Activated naive CD8-positive, alpha-beta T cell treated with anti-CD3 and anti-CD28 coated beads for 36 hours (primary cell): ENCODE measurements around the gene UQCRC2. TPM values are rescaled to one million over a fixed set of nuclear protein-coding genes. Genes with fewer than 3 reads are reported as not detected.
A peak's percentile ranks its signal among the peaks of the same experiment; 100 is the strongest.
"Not testable (repeated sequence)": the region's sequence is repeated elsewhere in the genome, so short reads cannot be mapped to it uniquely, and the experiment has no call there.

Experiments
- DNase-seq: peaks from one replicate; pipeline ENCODE4 v3.0.0; 2021
- H3K27ac Mint-ChIP-seq: one replicate; pipeline ENCODE4 v1.8.0; 2022; ENCODE audit warnings: mild to moderate bottlenecking, moderate library complexity, mixed read lengths
- H3K27me3 Mint-ChIP-seq: one replicate; pipeline ENCODE4 v1.8.0; 2022; ENCODE audit warnings: mild to moderate bottlenecking, mixed read lengths
- H3K36me3 Mint-ChIP-seq: one replicate; pipeline ENCODE4 v1.8.0; 2021; ENCODE audit warnings: mild to moderate bottlenecking, mixed read lengths
- H3K4me1 Mint-ChIP-seq: one replicate; pipeline ENCODE4 v1.8.0; 2021; ENCODE audit warnings: mixed read lengths
- H3K4me3 Mint-ChIP-seq: one replicate; pipeline ENCODE4 v1.8.0; 2022; ENCODE audit warnings: mild to moderate bottlenecking, moderate library complexity, mixed read lengths
- H3K9me3 Mint-ChIP-seq: one replicate; pipeline ENCODE4 v1.8.0; 2022; ENCODE audit warnings: mixed read lengths
- total RNA-seq, 2 experiments: library from RNA; stranded (reverse); gene quantifications; one replicate each; pipeline ENCODE4 v1.2.3, GENCODE V29; 2021

The UQCRC2 gene
- 100 to 1,000 TPM; 291 to 306 TPM for total RNA-seq

DNA sequence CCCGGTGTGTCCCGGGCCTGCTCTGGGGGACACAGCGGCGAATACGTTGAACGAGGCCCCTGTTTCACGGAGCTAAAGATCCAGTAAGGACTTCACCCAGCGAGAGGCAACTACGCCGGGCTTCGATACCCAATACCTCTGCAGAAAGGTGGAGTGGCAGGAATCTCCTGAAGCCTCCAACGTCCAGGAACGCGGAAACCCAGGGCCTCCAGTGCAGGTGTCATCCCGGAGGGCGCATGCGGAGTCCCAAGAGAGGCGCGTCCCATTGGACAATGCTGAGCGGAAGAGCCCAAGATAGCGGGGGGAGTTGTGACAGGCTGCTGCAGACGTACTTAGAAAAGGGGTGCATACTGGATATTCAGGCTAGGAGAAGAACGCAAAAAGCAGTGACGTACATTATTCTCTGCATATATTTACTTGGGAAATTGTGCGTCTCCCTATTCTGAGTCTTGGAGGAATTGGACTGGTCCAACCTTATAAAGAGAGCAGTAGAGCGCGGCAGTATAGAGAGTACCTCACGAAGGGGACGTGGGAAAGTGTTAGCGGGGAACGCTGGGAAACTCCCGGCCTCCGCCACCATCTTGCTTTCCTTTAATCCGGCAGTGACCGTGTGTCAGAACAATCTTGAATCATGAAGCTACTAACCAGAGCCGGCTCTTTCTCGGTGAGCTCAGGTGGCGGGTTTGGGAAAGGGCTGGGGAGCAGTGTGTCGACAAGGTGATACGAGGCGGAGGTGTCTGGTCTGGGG, at the start of gene UQCRC2:
Gene UQCRC2 (plus strand): TSS at position 569 of the 748 bp plus-strand sequence. CDS start 63 bp downstream, at position 632.
- peak; percentile 88 for DNase-seq
- Mint-ChIP-seq H3K27me3 (no peaks in the 10 kb centered on the region), H3K4me1 (peaks cover 52% of the 10 kb centered on the region), H3K9me3 (no peaks in the 10 kb centered on the region), H3K36me3 (peaks cover 19% of the 10 kb centered on the region), H3K27ac (peak within 1 kb of the TSS; percentile 98), H3K4me3 (peak within 1 kb of the TSS; percentile 98)

DNA sequence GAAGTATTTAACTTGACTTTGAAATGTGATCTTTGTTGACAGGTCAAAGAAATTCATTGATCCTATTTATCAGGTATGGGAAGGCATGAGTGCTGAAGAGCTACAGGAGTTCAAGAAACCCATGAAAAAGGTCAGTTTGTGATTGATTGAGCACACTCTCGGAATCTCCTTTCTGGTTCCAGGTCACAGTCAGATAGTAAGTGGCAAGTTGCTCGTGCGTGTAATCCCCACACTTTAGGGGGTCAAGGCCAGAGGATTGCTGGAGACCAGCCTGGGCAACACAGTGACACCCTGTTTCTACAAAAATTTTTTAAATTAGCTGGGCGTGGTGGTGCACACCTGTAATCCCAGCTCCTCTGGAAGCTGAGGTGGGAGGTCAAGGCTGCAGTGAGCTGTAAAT, 20.5 kb upstream of the UQCRC2 start:
- DNase-seq, H3K4me3 Mint-ChIP-seq, H3K9me3 Mint-ChIP-seq, H3K27ac Mint-ChIP-seq, H3K27me3 Mint-ChIP-seq, H3K36me3 Mint-ChIP-seq, H3K4me1 Mint-ChIP-seq: not testable (repeated sequence)

DNA sequence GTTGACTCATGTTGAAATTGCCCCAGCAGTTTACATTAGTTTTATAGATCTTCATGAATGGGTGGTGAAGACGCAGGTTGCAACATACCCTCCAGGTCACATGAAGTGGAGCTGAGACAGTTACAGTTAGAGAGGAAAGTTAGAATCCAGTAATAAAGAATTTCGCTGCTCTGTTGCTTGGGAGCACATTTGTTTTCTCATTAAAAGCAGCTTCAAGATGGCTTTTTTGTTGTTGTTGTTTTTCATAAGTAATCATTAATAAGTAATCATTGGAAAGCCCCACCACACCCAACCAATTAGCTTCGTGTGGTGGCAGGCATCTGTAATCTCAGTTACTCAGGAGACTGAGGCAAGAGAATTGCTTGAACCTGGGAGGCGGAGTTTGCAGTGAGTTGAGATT, 19.8 kb upstream of the UQCRC2 start:
- H3K27ac Mint-ChIP-seq, H3K9me3 Mint-ChIP-seq, DNase-seq, H3K36me3 Mint-ChIP-seq, H3K4me3 Mint-ChIP-seq, H3K4me1 Mint-ChIP-seq, H3K27me3 Mint-ChIP-seq: not testable (repeated sequence)

DNA sequence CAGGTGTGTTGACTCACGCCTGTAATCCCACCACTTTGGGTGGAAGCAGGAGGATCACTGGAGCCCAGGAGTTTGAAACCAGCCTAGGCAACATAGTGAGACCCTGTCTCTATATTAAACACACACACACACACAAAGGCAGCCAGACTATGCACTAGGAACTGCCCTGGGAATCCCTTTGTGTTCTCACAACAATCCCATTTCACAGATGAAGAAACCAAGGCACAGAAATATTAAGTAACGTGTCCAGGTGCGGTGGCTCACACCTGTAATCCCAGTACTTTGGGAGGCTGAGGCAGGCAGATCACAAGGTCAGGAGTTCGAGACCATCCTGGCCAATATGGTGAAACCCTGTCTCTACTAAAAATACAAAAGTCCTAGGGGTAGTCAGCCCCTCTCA, 19.4 kb upstream of the UQCRC2 start:
- not testable (repeated sequence) for H3K36me3 Mint-ChIP-seq, H3K27me3 Mint-ChIP-seq, H3K27ac Mint-ChIP-seq, DNase-seq, H3K4me3 Mint-ChIP-seq, H3K4me1 Mint-ChIP-seq, H3K9me3 Mint-ChIP-seq

DNA sequence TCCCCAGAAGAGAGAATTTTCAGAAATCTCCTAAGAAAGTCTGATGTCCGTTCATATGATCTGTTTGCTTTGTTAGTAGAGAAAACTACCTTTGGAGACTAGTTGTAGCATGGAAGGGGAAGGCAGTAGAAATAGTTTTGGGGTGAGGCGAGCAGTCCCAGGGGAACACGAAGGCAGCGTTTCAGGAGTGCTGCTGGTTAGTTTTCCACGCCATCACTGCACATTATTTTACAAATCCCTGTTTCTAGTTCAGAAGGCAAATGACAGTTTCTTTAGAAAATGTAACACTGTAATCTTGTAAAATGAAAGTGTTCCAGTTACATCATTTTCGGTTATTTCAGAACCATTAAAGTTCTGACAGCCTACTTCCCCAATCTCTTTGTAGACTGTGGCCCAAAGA, 16.9 kb upstream of the UQCRC2 start:
- H3K4me1 Mint-ChIP-seq, DNase-seq, H3K9me3 Mint-ChIP-seq, H3K27me3 Mint-ChIP-seq, H3K4me3 Mint-ChIP-seq, H3K27ac Mint-ChIP-seq, H3K36me3 Mint-ChIP-seq: not testable (repeated sequence)

DNA sequence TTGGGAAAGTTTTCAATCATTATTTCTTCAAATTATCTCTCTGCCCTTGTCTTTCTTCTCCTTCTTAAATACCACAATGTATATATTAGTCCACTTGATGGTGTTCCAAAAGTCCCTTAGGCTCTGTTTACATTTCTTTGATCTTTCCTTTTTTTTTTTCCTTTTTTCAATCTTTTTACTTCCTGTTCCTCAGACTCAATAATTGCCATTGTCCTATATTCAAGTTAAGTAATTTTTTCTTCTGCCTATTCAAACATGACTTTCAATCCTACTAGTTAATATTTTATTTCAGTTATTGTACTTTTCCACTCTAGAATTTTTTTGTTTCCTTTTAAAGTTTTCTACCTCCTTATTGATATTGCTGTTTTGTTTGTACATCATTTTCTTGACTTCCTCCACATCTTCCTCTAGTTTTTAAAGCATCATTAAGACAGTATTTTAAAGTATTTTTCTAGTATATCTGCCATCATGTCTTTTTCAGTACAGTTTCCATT, 15.8 kb upstream of the UQCRC2 start:
- no peaks in the 10 kb centered on the region for H3K27me3 Mint-ChIP-seq
- no peaks in the 10 kb centered on the region for H3K9me3 Mint-ChIP-seq
- H3K4me3 Mint-ChIP-seq = no peak overlapping the region
- DNase-seq = no peak
- no peaks in the 10 kb centered on the region for H3K36me3 Mint-ChIP-seq
- H3K4me1 Mint-ChIP-seq = peaks cover 7% of the 10 kb centered on the region
- H3K27ac Mint-ChIP-seq = no peak overlapping the region

DNA sequence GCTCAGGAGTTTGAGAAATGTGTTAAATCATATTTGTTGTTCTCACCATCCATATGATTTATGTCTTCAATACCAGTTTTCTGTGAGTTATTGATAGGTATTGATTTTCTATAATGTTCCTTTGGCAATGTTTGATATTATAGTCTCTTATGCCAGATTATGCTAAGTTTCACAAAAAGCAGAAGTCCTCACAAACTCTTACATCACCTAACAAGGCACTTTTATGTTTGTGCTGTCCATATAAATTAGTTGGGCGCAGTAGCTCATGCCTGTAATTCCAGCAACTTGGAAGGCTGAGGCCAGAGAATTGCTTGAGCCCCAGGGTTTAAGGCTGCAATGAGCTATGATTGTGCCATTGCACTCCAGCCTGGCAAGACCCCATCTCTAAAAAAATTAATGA, 12.6 kb upstream of the UQCRC2 start:
- no peaks in the 10 kb centered on the region for H3K4me1 Mint-ChIP-seq
- DNase-seq = no peak
- H3K36me3 Mint-ChIP-seq = no peaks in the 10 kb centered on the region
- H3K4me3 Mint-ChIP-seq = no peak overlapping the region
- no peaks in the 10 kb centered on the region for H3K9me3 Mint-ChIP-seq
- H3K27ac Mint-ChIP-seq = no peak overlapping the region
- no peaks in the 10 kb centered on the region for H3K27me3 Mint-ChIP-seq

DNA sequence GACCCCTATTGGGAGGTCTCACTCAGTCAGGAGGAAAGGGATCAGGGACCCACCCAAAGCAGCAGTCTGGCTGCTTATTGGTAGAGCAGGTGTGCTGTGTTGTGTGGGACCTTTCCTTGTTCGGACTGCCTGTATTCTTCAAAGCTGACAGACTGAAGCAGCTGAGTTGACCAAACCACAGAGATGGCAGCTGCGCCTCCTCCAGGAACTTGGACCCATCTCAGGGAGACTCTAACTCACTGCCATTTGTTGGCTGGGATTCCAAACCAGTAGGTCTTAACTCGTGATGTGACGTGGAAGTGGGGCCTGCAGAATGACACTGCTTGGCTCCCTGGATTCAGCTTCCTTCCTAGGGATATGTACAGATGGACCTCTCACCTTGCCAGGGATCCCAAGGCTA, 9.6 kb upstream of the UQCRC2 start:
- Mint-ChIP-seq H3K4me1 (peaks cover 11% of the 10 kb centered on the region), H3K27me3 (no peaks in the 10 kb centered on the region), H3K36me3 (peaks cover 3% of the 10 kb centered on the region), H3K27ac (no peak overlapping the region), H3K9me3 (no peaks in the 10 kb centered on the region), H3K4me3 (no peak overlapping the region)
- DNase-seq = no peak

DNA sequence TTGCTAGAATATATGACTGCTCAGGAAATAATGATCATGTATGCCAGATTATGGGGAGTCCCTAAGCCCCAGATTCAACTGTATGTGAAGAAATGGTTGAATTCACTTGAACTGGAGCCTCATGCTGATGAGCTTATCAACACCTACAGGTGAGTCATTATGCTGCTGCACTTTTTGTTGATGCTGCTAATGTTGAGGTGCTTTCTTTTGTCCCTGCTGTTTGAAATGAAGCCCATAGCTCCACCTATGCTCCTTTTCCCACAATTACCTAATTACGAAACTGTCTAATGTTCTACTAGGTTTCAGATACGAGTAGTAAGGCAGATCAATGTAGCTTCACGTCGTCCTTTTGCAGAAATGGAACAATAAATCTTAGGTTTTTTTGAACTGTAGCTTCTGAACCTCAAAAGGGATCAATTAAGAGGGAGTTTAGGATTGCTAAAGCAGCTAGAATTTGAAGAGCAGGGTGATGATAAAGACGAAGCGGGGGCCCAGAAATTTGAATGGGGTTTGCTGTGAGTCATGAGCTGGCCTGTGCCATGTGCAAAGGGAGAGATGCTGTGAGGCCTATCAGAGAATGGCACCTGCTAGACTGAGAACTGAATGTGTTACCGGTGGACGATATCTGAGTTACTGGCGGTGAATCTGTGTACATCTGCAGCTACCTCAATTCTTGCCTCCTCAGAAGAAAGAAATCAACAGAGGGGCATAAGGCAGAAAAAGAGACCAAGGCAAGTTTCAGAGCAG, 6.1 kb upstream of the UQCRC2 start:
- H3K9me3 Mint-ChIP-seq = no peaks in the 10 kb centered on the region
- peaks cover 33% of the 10 kb centered on the region for H3K4me1 Mint-ChIP-seq
- no peak for DNase-seq
- peak overlapping the region; percentile 64 for H3K27ac Mint-ChIP-seq
- peaks cover 8% of the 10 kb centered on the region for H3K36me3 Mint-ChIP-seq
- H3K4me3 Mint-ChIP-seq = no peak overlapping the region
- H3K27me3 Mint-ChIP-seq = no peaks in the 10 kb centered on the region

DNA sequence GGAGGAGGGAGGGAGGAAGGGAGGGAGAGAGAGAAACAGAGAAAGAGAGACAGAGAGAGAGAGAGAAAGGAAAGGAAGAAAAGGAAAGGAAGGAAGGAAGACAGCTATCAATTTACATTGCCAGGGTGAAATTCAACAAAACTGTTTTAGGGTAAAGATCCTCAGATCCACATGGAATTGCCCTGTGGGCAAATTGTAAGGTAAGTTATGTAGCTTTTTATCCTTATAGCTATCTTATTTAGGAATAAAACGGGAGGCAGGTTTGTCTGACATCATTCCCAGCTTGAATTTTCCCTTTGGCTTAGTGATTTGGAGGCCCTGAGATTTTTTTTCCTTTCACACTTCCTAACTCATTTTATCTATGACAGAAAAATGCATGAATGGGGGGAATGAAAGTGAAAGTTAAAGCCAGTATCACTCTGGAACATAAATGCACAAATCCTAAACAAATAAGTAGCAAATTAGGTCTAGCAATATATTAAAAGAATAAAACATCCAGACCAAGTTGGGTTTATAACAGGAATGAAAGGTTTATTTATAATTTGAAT, 3.4 kb upstream of the UQCRC2 start:
- H3K27me3 Mint-ChIP-seq = no peaks in the 10 kb centered on the region
- peaks cover 38% of the 10 kb centered on the region for H3K4me1 Mint-ChIP-seq
- DNase-seq = no peak
- H3K36me3 Mint-ChIP-seq = peaks cover 8% of the 10 kb centered on the region
- H3K9me3 Mint-ChIP-seq = no peaks in the 10 kb centered on the region
- H3K27ac Mint-ChIP-seq = no peak overlapping the region
- no peak overlapping the region for H3K4me3 Mint-ChIP-seq

DNA sequence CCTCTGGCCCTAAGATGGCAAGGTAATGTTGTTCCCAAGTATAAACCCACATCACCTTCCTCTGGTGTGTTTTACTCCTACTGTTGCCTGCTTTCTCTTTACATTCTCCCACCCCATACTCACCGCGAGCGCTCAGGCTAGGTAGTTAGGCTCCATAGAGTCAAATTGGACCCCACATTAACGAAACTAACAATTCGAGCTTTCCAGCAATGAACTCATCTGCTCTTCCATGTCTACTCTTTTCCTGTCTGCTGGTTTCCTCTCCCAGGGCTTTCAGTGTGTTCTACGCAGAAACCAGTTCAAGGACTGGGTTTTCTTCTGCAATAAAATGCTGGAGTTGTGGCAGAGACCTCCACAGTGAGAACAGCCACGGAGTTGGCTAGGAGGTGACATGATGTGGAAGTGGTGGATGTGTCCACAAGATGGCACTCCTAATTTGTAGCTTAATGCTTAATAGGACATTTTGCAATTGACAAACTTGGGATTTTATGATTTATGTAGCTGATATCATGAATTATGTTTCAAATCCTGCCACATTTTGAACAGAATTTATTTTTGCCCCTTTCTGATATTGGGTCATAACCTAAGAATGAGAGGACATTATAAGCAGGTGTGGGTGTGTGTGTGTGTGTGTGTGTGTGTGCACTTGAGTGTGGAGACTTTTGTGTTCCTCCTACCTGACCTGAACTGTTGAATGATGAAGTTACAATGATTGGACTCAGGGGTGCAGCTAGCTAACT, 2.2 kb upstream of the UQCRC2 start:
- Mint-ChIP-seq H3K36me3 (peaks cover 14% of the 10 kb centered on the region), H3K4me1 (peaks cover 48% of the 10 kb centered on the region), H3K27ac (peak overlapping the region; percentile 84), H3K27me3 (no peaks in the 10 kb centered on the region), H3K9me3 (no peaks in the 10 kb centered on the region), H3K4me3 (peak overlapping the region; percentile 49)
- no peak for DNase-seq

DNA sequence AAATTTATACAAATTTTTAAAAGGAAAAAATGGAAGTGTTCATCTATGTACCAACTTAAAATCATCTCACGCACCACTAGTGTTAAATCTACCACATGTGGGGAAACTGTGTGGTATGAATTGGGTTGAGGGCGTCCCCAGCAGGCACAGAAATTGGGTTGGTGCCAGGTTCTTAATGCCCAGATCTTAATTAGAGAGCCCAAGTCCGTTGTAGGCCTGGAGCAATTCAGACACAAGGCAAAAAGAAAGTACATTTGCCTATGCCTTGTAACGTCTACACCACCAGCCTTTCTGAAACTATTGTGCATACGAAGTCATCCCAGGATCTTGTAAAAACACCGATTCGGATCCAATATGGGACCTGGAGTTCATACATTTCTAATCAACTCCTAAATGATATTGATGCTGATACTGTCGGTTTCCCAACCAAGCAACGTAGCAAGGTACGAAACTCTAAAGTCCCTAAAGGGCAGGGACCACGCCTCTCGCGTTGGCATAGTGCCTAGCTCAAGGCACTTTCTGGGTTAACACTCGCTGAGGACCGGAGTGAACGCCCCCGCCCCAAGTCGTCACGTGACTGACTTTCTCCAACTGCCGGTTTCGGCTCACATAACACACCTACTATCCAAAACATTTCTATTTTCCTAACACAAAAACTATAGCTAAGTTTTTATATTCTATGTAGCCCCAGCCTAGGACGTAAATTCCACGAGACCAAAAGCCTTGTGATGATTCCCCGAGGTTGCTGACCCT, 945 bp upstream of the UQCRC2 start:
- H3K27ac Mint-ChIP-seq = peak overlapping the region; percentile 98
- no peaks in the 10 kb centered on the region for H3K9me3 Mint-ChIP-seq
- DNase-seq = peak; percentile 81
- peaks cover 14% of the 10 kb centered on the region for H3K36me3 Mint-ChIP-seq
- peak overlapping the region; percentile 98 for H3K4me3 Mint-ChIP-seq
- H3K4me1 Mint-ChIP-seq = peaks cover 47% of the 10 kb centered on the region
- H3K27me3 Mint-ChIP-seq = no peaks in the 10 kb centered on the region

DNA sequence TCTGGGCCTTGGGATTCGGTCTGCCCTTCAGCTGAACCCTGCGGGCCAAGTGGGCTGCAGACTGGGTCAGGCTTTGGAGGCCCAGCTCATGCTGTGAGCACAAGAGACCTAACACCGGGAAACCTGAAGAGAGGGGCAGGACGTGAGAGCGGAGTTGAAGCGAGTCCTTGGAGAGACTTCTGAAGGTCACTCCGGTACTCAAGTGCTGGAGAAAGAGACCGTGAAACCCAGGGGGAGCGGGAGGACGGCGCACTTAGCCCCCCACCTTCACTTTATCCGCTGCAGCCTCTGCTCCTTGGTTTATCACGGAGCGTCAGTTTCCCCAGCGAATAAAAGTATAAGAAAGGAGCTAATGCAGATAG, 361 bp downstream of the UQCRC2 start:
- Mint-ChIP-seq H3K9me3 (no peaks in the 10 kb centered on the region), H3K27ac (peak overlapping the region; percentile 98), H3K36me3 (peaks cover 17% of the 10 kb centered on the region), H3K4me3 (peak overlapping the region; percentile 98), H3K27me3 (no peaks in the 10 kb centered on the region), H3K4me1 (peaks cover 54% of the 10 kb centered on the region)
- DNase-seq = no peak

DNA sequence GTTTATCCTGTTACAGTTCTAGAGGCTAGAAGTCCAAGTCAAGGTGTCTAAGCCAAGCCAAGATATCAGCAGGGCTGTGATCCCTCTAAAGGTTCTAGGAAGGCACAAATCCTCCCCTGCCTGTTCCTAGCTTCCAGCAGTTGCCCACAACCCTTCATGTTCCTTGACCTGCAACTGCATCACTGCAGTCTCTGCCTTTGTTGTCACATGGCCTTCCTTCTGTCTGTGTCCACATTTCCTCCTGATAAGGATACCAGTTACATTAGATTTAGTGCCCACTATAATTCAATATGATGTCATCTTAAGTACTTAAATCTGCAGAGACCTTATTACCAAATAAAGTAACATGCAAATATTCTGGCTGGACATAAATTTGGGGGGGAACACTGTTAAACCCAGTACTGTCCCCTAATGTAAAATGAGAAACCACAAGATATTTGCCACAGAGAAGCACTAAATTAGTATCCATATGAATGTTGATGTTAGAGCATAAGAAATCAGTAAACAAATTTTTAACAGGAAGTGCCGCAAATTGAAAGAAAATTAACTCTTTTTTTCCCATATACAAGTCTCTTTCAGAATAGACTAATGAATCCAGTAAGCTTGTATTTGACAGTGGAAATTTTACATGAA, 4.7 kb downstream of the UQCRC2 start:
- Mint-ChIP-seq H3K4me3 (no peak overlapping the region), H3K36me3 (peaks cover 33% of the 10 kb centered on the region), H3K9me3 (no peaks in the 10 kb centered on the region), H3K27me3 (no peaks in the 10 kb centered on the region), H3K27ac (peak overlapping the region; percentile 71), H3K4me1 (peaks cover 39% of the 10 kb centered on the region)
- no peak for DNase-seq
